GM18909 (cell line): Measurements from ENCODE around the gene CD180.

Source experiments
- ATAC-seq: cut with Tn5 transposase; IDR thresholded peaks from one replicate; pipeline ENCODE4 v1.9.1; 2021; ENCODE audit warnings: mild to moderate bottlenecking; ENCODE audit not compliant: unreplicated experiment, poor library complexity

The CD180 gene

GRCh38 chr5:67142816-67143215, 53.8 kb downstream of the CD180 start:
- no peak for ATAC-seq

DNA sequence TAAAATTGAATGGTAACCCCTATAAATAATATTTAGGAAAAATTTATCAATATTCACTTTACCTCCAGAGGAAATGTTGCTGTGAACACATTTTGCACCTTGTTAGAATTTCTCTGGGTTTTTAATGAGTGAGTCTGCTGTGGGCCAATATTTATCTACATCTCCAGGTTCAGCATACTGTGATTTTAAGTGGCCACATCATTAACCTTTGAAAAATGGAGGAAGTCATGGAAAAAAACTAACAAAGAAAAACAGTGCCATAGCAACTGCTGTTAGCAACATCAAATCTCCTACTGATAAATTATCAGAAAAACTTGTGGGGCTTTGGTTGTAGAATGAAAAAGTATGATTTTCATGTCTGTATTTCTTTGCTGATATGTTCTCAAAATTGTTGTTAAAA, 55.0 kb downstream of the CD180 start:
- ATAC-seq = no peak

GRCh38 chr5:67140413-67140812, 56.2 kb downstream of the CD180 start:
- ATAC-seq = no peak

- ATAC-seq = no peak
These were observed 57.6 kb downstream of the CD180 start for GRCh38 chr5:67139030-67139429.

- no peak for ATAC-seq
These were observed 61.1 kb downstream of the CD180 start for GRCh38 chr5:67135381-67135984.

DNA sequence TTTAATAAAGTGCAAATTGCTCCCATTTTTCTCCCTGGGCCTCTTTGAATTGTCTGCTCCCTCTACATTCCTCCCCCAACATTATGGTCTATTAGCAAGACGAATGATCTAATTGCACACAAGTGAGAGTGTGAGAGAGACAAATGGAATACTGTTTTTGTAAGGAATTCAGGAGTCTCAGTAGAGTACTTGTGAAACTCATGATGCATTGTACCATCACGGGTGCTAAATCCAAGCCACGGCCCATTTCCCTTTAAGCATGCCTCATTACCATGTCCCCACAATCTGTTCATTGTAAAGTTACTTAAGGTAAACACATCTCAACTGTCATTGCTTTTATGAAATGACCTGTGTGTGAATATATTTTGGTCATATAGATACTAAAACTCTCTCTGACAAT, 62.8 kb downstream of the CD180 start:
- ATAC-seq = no peak

- ATAC-seq = no peak
These were observed 63.4 kb downstream of the CD180 start for GRCh38 chr5:67133217-67133616.

GRCh38 chr5:67129768-67130167, 66.8 kb downstream of the CD180 start:
- no peak for ATAC-seq
